Activated naive CD4-positive, alpha-beta T cell treated with anti-CD3 and anti-CD28 coated beads, Interleukin-2, amount 50 U/mL, for 24 hours (primary cell): Measurements from ENCODE around the gene GPR137.

ENCODE experiments used
- H3K27ac Mint-ChIP-seq: one replicate; pipeline ENCODE4 v1.8.0; 2021; ENCODE audit warnings: mild to moderate bottlenecking, mixed read lengths
- H3K27me3 Mint-ChIP-seq: one replicate; pipeline ENCODE4 v1.8.0; 2021; ENCODE audit warnings: mixed read lengths
- H3K36me3 Mint-ChIP-seq: one replicate; pipeline ENCODE4 v1.8.0; 2021; ENCODE audit warnings: mixed read lengths
- H3K4me1 Mint-ChIP-seq: one replicate; pipeline ENCODE4 v1.8.0; 2021; ENCODE audit warnings: mixed read lengths
- H3K4me3 Mint-ChIP-seq: one replicate; pipeline ENCODE4 v1.8.0; 2021; ENCODE audit warnings: mild to moderate bottlenecking, mixed read lengths
- H3K9me3 Mint-ChIP-seq: one replicate; pipeline ENCODE4 v1.8.0; 2021; ENCODE audit warnings: mixed read lengths

The GPR137 gene

GRCh38 chr11:64255135-64256128 lies 30.2 kb upstream of the GPR137 start:
- H3K27ac Mint-ChIP-seq = no peak overlapping the region
- no peak overlapping the region for H3K4me3 Mint-ChIP-seq
- H3K27me3 Mint-ChIP-seq = no peaks in the 10 kb centered on the region
- peaks cover 10% of the 10 kb centered on the region for H3K4me1 Mint-ChIP-seq
- no peaks in the 10 kb centered on the region for H3K36me3 Mint-ChIP-seq
- no peaks in the 10 kb centered on the region for H3K9me3 Mint-ChIP-seq

GRCh38 chr11:64256300-64256699 lies 29.3 kb upstream of the GPR137 start:
- H3K36me3 Mint-ChIP-seq = no peaks in the 10 kb centered on the region
- H3K27me3 Mint-ChIP-seq = no peaks in the 10 kb centered on the region
- H3K9me3 Mint-ChIP-seq = no peaks in the 10 kb centered on the region
- H3K27ac Mint-ChIP-seq = no peak overlapping the region
- peaks cover 10% of the 10 kb centered on the region for H3K4me1 Mint-ChIP-seq
- H3K4me3 Mint-ChIP-seq = no peak overlapping the region

- Mint-ChIP-seq H3K4me1 (peaks cover 3% of the 10 kb centered on the region), H3K4me3 (no peak overlapping the region), H3K27me3 (no peaks in the 10 kb centered on the region), H3K9me3 (no peaks in the 10 kb centered on the region), H3K27ac (no peak overlapping the region), H3K36me3 (no peaks in the 10 kb centered on the region)
These were observed 27.3 kb upstream of the GPR137 start for GRCh38 chr11:64258356-64258755.

GRCh38 chr11:64258946-64259532 lies 26.6 kb upstream of the GPR137 start:
- H3K27me3 Mint-ChIP-seq = no peaks in the 10 kb centered on the region

GRCh38 chr11:64259533-64260067 lies 26.0 kb upstream of the GPR137 start:
- no peak overlapping the region for H3K27ac Mint-ChIP-seq
- no peaks in the 10 kb centered on the region for H3K36me3 Mint-ChIP-seq
- H3K4me1 Mint-ChIP-seq = peaks cover 3% of the 10 kb centered on the region

More at GRCh38 chr11:64258946-64259532, 26.6 kb upstream of the GPR137 start:
- Mint-ChIP-seq H3K27ac (no peak overlapping the region), H3K36me3 (no peaks in the 10 kb centered on the region), H3K4me1 (peaks cover 3% of the 10 kb centered on the region), H3K4me3 (no peak overlapping the region), H3K9me3 (no peaks in the 10 kb centered on the region)

DNA sequence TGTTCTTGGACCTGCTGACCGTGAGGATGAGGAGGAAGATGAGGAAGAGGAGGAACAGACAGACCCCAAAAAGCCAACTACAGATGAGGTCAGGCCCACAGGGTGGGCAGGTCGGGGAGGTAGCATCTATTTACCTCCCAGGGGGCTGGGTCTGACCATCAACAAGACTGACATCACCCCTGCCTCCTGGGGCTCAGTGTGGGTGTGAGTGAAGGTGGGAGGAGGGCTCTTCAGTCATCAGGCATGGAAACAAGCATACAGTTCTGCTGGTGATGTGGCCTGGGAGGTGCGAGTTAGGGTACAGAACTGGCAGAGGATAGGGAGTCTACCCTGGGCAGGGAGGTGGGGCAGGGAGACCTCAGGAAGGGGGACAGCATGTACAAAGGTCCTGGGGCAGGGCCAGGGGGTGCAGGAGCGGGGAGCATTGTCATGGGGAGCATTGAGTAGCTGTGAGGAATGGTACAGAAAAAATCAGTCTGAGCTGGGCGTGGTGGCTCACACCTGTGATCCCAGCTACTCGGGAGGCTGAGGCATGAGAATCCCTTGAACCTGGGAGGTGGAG lies 25.4 kb upstream of the GPR137 start:
- no peak overlapping the region for H3K4me3 Mint-ChIP-seq

More at GRCh38 chr11:64259533-64260067, 26.0 kb upstream of the GPR137 start:
- Mint-ChIP-seq H3K9me3 (no peaks in the 10 kb centered on the region), H3K4me3 (no peak overlapping the region), H3K27me3 (no peaks in the 10 kb centered on the region)

DNA sequence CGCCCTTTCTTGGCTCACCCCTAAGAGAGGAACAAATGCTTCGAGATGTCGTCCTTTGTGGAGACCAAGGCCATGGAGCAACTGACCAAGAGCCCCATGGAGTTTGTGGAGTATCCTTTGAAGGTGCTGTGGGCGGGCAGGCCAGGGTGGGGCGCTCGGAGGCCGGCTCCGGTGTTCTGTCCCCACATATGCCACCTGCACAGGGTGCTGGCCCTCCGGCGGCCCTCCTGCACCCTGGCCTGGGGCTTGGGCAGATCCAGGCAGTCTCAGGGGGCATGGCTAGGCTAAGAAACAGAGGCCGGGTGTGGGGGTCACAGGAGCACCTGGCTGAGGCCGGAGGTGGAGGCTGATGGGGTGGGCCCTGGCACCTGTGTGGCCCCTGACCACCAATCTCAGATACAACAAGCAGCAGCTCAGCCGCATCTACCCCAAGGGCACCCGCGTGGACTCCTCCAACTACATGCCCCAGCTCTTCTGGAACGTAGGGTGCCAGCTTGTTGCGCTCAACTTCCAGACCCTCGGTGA lies 24.0 kb upstream of the GPR137 start:
- Mint-ChIP-seq H3K9me3 (no peaks in the 10 kb centered on the region), H3K36me3 (no peaks in the 10 kb centered on the region), H3K4me3 (no peak overlapping the region), H3K4me1 (peaks cover 3% of the 10 kb centered on the region), H3K27me3 (no peaks in the 10 kb centered on the region), H3K27ac (no peak overlapping the region)

More for the DNA sequence above, 25.4 kb upstream of the GPR137 start:
- Mint-ChIP-seq H3K36me3 (no peaks in the 10 kb centered on the region), H3K27me3 (no peaks in the 10 kb centered on the region), H3K9me3 (no peaks in the 10 kb centered on the region), H3K27ac (no peak overlapping the region), H3K4me1 (peaks cover 3% of the 10 kb centered on the region)

GRCh38 chr11:64262271-64263002 lies 23.2 kb upstream of the GPR137 start:
- no peak overlapping the region for H3K4me3 Mint-ChIP-seq
- peaks cover 3% of the 10 kb centered on the region for H3K4me1 Mint-ChIP-seq
- no peaks in the 10 kb centered on the region for H3K36me3 Mint-ChIP-seq

DNA sequence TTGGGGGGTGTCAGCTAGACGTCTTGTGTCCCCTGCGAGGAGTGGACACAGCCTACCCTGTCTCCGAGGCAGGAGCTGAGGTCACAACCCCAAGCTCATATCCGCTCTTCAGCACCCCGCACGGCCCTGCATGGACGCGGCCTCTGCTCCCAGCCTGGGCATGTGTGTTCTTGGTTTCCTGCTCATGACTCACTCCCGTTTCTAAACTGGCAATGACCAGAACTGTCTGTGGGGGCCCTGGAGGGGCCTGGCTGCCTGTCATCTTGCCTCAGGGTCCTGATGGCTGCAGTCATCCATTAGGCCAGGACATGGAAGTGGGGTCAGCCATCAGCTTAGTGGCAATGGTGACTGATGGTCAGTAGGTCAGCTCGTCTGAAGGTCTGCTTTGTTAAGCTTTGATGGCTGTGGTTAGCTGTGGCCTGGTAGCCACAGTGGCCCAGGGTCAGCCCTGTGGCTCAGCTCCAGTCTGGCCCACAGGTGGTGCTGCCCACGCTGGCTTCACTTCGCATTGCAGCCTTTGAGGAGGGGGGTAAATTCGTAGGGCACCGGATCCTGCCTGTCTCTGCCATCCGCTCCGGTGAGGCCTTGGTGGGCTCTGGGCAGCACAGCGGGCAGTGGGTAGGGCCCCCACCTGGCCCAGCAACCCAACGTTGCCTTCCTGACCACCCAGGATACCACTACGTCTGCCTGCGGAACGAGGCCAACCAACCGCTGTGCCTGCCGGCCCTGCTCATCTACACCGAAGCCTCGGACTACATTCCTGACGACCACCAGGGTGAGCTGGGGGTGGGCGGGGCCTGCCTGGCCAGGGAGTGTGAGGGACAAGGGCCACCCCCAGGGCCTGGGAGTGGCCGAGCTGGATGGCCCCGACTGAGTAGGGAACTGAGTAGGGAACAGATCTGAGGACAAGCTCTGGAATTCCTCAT lies 22.4 kb upstream of the GPR137 start:
- no peaks in the 10 kb centered on the region for H3K36me3 Mint-ChIP-seq
- no peak overlapping the region for H3K4me3 Mint-ChIP-seq
- peaks cover 8% of the 10 kb centered on the region for H3K4me1 Mint-ChIP-seq
- H3K27me3 Mint-ChIP-seq = no peaks in the 10 kb centered on the region
- H3K27ac Mint-ChIP-seq = no peak overlapping the region
- H3K9me3 Mint-ChIP-seq = no peaks in the 10 kb centered on the region

More at GRCh38 chr11:64262271-64263002, 23.2 kb upstream of the GPR137 start:
- Mint-ChIP-seq H3K9me3 (no peaks in the 10 kb centered on the region), H3K27ac (no peak overlapping the region), H3K27me3 (no peaks in the 10 kb centered on the region)

GRCh38 chr11:64263947-64264317 lies 21.7 kb upstream of the GPR137 start:
- H3K4me3 Mint-ChIP-seq = no peak overlapping the region
- no peak overlapping the region for H3K27ac Mint-ChIP-seq
- no peaks in the 10 kb centered on the region for H3K9me3 Mint-ChIP-seq
- no peaks in the 10 kb centered on the region for H3K36me3 Mint-ChIP-seq
- peaks cover 13% of the 10 kb centered on the region for H3K4me1 Mint-ChIP-seq
- no peaks in the 10 kb centered on the region for H3K27me3 Mint-ChIP-seq

DNA sequence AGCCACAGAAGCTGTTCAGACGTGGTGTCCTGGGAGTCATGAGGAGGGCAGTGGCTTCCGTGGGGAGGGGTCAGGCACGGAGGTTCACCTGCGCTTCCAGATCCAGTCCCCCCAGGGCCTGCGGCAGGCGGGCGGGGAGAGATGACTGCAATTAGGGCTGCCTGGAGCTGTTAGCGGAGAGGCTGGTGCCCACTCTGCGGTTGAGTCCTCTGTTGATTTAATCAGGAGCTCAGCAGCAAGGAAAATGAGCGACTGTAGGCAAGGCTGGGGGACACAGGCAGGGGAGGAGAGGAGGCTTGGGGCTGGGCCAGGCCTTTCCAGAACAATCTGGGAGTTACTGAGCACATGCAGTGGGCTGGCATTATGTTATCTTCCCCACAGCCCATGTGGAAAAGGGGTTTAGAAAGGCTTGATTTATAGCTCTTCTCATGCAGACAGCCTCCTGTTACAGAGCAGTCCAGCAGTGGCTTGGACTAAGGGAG lies 21.2 kb upstream of the GPR137 start:
- H3K4me3 Mint-ChIP-seq = no peak overlapping the region
- no peaks in the 10 kb centered on the region for H3K9me3 Mint-ChIP-seq
- H3K27me3 Mint-ChIP-seq = no peaks in the 10 kb centered on the region
- no peak overlapping the region for H3K27ac Mint-ChIP-seq
- no peaks in the 10 kb centered on the region for H3K36me3 Mint-ChIP-seq
- H3K4me1 Mint-ChIP-seq = peaks cover 16% of the 10 kb centered on the region

GRCh38 chr11:64265176-64266160 lies 20.2 kb upstream of the GPR137 start:
- Mint-ChIP-seq H3K4me1 (peaks cover 13% of the 10 kb centered on the region), H3K36me3 (no peaks in the 10 kb centered on the region), H3K27ac (no peak overlapping the region), H3K27me3 (no peaks in the 10 kb centered on the region), H3K4me3 (no peak overlapping the region), H3K9me3 (no peaks in the 10 kb centered on the region)

- H3K9me3 Mint-ChIP-seq = no peaks in the 10 kb centered on the region
- H3K27ac Mint-ChIP-seq = no peak overlapping the region
- no peak overlapping the region for H3K4me3 Mint-ChIP-seq
- H3K4me1 Mint-ChIP-seq = peaks cover 13% of the 10 kb centered on the region
- H3K36me3 Mint-ChIP-seq = no peaks in the 10 kb centered on the region
- H3K27me3 Mint-ChIP-seq = no peaks in the 10 kb centered on the region
These were observed 19.3 kb upstream of the GPR137 start for GRCh38 chr11:64266339-64266738.
